ENCODE data around the gene TCEAL4.

TCEAL4 gene

GRCh38 chrX:103539695-103540094 lies 45.6 kb upstream of the TCEAL4 start:
- no peak overlapping the region for H3K4me3 ChIP-seq (replicated peaks; ENCODE audit: low read depth, low read length)
- TF ChIP-seq CTCF (IDR thresholded peaks at IDR 0.05; ENCODE audit: insufficient read depth, low read length, poor library complexity, severe bottlenecking), result no peak
- H3K36me3 ChIP-seq (ENCODE audit: control insufficient read depth, insufficient read depth, low read length), result no peaks in the 10 kb centered on the region
- no peaks in the 10 kb centered on the region for H3K27me3 ChIP-seq (replicated peaks; ENCODE audit: control insufficient read depth, insufficient read depth, low read length)
- no peak for DNase-seq (ENCODE audit: extremely low read depth, insufficient read length)

- no peaks in the 10 kb centered on the region for H3K27me3 ChIP-seq (replicated peaks; ENCODE audit: control insufficient read depth, insufficient read depth, low read length)
- no peaks in the 10 kb centered on the region for H3K36me3 ChIP-seq (ENCODE audit: control insufficient read depth, insufficient read depth, low read length)
- no peak overlapping the region for H3K4me3 ChIP-seq (replicated peaks; ENCODE audit: low read depth, low read length)
- no peak for TF ChIP-seq CTCF (IDR thresholded peaks at IDR 0.05; ENCODE audit: insufficient read depth, low read length, poor library complexity, severe bottlenecking)
- DNase-seq (ENCODE audit: extremely low read depth, insufficient read length), result no peak
Measured at GRCh38 chrX:103540145-103540544, 45.2 kb upstream of the TCEAL4 start.

- Histone ChIP-seq H3K27me3 (replicated peaks; ENCODE audit: control insufficient read depth, insufficient read depth, low read length) (no peaks in the 10 kb centered on the region), H3K4me3 (replicated peaks; ENCODE audit: low read depth, low read length) (no peak overlapping the region), H3K36me3 (ENCODE audit: control insufficient read depth, insufficient read depth, low read length) (no peaks in the 10 kb centered on the region)
- TF ChIP-seq CTCF (IDR thresholded peaks at IDR 0.05; ENCODE audit: insufficient read depth, low read length, poor library complexity, severe bottlenecking), result no peak
- no peak for DNase-seq (ENCODE audit: extremely low read depth, insufficient read length)
Measured at GRCh38 chrX:103549916-103550315, 35.4 kb upstream of the TCEAL4 start.

- no peak for DNase-seq (ENCODE audit: extremely low read depth, insufficient read length)
- no peak for TF ChIP-seq CTCF (IDR thresholded peaks at IDR 0.05; ENCODE audit: insufficient read depth, low read length, poor library complexity, severe bottlenecking)
- no peaks in the 10 kb centered on the region for H3K36me3 ChIP-seq (ENCODE audit: control insufficient read depth, insufficient read depth, low read length)
- no peaks in the 10 kb centered on the region for H3K27me3 ChIP-seq (replicated peaks; ENCODE audit: control insufficient read depth, insufficient read depth, low read length)
- H3K4me3 ChIP-seq (replicated peaks; ENCODE audit: low read depth, low read length), result no peak overlapping the region
Measured at GRCh38 chrX:103550415-103551051, 34.8 kb upstream of the TCEAL4 start.

- no peak for TF ChIP-seq CTCF (IDR thresholded peaks at IDR 0.05; ENCODE audit: insufficient read depth, low read length, poor library complexity, severe bottlenecking)
Measured at GRCh38 chrX:103552236-103552635, 33.1 kb upstream of the TCEAL4 start.

More at GRCh38 chrX:103552236-103552635, 33.1 kb upstream of the TCEAL4 start:
- H3K27me3 ChIP-seq (replicated peaks; ENCODE audit: control insufficient read depth, insufficient read depth, low read length), result no peaks in the 10 kb centered on the region
- DNase-seq (ENCODE audit: extremely low read depth, insufficient read length), result no peak
- H3K4me3 ChIP-seq (replicated peaks; ENCODE audit: low read depth, low read length), result no peak overlapping the region
- H3K36me3 ChIP-seq (ENCODE audit: control insufficient read depth, insufficient read depth, low read length), result no peaks in the 10 kb centered on the region

Measured in GM06990 (cell line).